BLaER1 (cell line): ENCODE results near the gene CDC20B.

Experiments
- H3K27ac ChIP-seq: shearing (Covaris generic); formaldehyde crosslinking; 2 replicates; pipeline ENCODE4 v1.8.1; 2022
- H3K27me3 ChIP-seq: shearing (Covaris generic); formaldehyde crosslinking; 2 replicates; pipeline ENCODE4 v1.8.1; 2022
- H3K36me3 ChIP-seq: shearing (Covaris generic); formaldehyde crosslinking; 2 replicates; pipeline ENCODE4 v1.8.1; 2022
- H3K4me1 ChIP-seq: shearing (Covaris generic); formaldehyde crosslinking; 2 replicates; pipeline ENCODE4 v1.8.1; 2022
- H3K4me2 ChIP-seq: shearing (Covaris generic); formaldehyde crosslinking; 2 replicates; pipeline ENCODE4 v1.8.1; 2022
- H3K4me3 ChIP-seq: shearing (Covaris generic); formaldehyde crosslinking; 2 replicates; pipeline ENCODE4 v1.8.1; 2022
- H3K9ac ChIP-seq: shearing (Covaris generic); formaldehyde crosslinking; 2 replicates; pipeline ENCODE4 v1.8.1; 2022
- H3K9me3 ChIP-seq: shearing (Covaris generic); formaldehyde crosslinking; 2 replicates; pipeline ENCODE4 v1.8.1; 2022
- H4K20me1 ChIP-seq: shearing (Covaris generic); formaldehyde crosslinking; 2 replicates; pipeline ENCODE4 v1.8.1; 2022
- Cebpa-rat ChIP-seq: shearing (Covaris generic); IDR thresholded peaks from 2 replicates; pipeline ENCODE4 v1.8.1; 2022

The CDC20B gene

DNA sequence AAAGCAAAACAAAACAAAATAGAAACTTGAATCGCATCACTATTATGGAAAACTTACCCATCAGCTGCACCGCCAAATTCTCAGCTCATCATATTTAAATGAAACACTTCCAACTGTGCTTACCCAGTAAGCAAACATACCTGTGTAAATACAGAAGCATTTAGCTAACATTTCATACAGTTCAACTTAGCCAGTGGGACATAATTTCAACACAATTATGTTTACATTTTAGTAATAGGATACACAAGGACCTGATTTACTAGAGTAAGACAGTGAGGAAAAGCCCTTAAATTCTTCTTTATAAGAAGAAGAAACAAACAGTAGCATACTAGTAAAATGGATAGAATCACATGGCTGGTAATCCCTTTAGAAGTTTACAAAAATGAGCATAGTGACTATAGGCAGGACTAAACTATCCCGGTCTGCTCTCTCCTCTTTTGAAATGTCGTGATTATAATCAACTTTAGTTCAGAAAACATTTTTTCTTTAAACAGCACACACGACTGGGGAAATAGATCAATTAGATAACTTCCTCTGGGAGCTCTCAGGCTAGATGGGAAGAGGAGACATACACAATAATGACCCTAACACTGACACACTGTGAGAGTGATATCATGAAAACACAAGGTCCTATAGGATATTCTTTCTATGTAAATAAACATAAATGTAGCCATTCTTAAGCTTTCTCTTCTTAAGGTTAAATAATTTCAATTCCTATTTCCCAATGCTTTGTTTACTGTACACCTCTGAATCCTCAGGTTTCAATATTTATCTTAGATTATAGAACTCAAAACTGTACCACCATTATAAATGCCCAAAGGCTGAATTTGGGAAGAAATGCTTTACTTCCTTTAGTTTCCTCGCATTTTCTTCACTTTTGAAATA is 15.9 kb upstream of the CDC20B start:
- Histone ChIP-seq H3K9ac (no peak overlapping the region), H3K9me3 (no peaks in the 10 kb centered on the region), H3K27ac (no peak overlapping the region), H3K4me1 (no peaks in the 10 kb centered on the region), H4K20me1 (no peaks in the 10 kb centered on the region), H3K27me3 (no peaks in the 10 kb centered on the region), H3K4me2 (no peak overlapping the region), H3K4me3 (no peak overlapping the region), H3K36me3 (no peaks in the 10 kb centered on the region)
- TF ChIP-seq Cebpa-rat: no peak

DNA sequence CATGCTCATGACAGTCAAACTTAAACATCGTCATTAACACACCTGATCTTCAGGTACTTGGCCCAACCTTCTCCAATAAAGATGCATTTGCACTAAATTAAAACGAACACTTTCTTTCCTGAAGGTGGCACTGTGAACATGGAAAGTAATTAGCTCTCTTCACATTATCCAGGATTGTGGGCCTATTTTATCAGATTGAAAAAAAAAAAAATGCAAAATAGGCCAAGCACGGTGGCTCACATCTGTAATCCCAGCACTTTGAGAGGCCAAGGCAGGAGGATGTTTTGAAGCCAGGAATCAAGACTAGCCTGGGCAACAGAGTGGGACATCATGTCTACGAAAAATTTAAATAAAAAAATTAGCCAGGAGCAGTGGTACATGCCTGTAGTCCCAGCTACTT is 14.4 kb upstream of the CDC20B start:
- TF ChIP-seq Cebpa-rat: no peak
- H4K20me1 ChIP-seq: no peaks in the 10 kb centered on the region
- H3K9ac ChIP-seq: no peak overlapping the region
- H3K9me3 ChIP-seq: no peaks in the 10 kb centered on the region
- H3K27me3 ChIP-seq: no peaks in the 10 kb centered on the region
- H3K36me3 ChIP-seq: no peaks in the 10 kb centered on the region
- H3K27ac ChIP-seq: no peak overlapping the region
- no peak overlapping the region for H3K4me3 ChIP-seq
- H3K4me1 ChIP-seq: no peaks in the 10 kb centered on the region
- H3K4me2 ChIP-seq: no peak overlapping the region

DNA sequence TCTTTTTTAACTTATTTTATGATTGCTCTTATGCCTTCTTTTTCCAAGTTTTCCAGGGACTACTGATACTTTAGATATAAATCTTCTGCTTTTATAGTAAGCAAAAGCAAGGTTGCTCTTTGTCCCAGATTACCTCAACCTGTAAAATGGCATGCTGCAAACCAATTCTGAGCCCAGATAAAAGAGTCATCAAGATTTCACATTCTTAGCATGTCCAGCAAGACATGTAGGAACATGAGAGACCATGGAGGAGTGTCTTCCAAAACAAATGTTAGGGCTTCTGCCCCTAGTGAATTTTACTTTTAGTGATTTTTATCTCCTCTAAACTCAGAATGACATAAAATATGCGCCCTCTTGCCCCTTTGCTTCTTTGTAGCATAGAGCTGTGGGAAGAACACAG is 7.0 kb upstream of the CDC20B start:
- Histone ChIP-seq H3K4me3 (no peak overlapping the region), H3K4me1 (peaks cover 15% of the 10 kb centered on the region), H3K27ac (no peak overlapping the region), H3K36me3 (no peaks in the 10 kb centered on the region), H3K9me3 (no peaks in the 10 kb centered on the region), H4K20me1 (peaks cover 15% of the 10 kb centered on the region), H3K27me3 (peaks cover 29% of the 10 kb centered on the region), H3K9ac (no peak overlapping the region), H3K4me2 (no peak overlapping the region)
- TF ChIP-seq Cebpa-rat: no peak

DNA sequence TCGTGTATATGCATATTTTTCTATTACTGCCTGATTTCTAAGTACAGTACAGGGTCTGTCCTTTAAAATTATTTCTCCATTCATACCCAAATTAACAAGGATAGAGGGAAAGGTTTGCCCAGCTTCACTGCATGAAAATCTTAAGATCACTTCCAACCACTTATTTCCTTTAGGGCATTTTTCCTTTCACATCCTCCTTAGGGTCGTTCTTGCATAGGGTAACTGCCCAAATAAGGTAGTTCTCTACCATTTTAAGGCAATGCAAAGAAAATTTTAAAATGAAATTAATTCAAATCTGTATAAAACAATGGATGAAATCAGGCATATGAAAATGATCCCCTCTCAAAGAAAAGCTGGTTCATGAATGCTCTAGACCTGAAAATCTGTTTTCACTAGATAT is 4.1 kb upstream of the CDC20B start:
- no peak overlapping the region for H3K9ac ChIP-seq
- no peak overlapping the region for H3K27ac ChIP-seq
- H3K4me3 ChIP-seq: no peak overlapping the region
- no peak for TF ChIP-seq Cebpa-rat
- H3K27me3 ChIP-seq: peaks cover 55% of the 10 kb centered on the region
- H3K9me3 ChIP-seq: no peaks in the 10 kb centered on the region
- peaks cover 32% of the 10 kb centered on the region for H3K4me1 ChIP-seq
- H3K36me3 ChIP-seq: no peaks in the 10 kb centered on the region
- peaks cover 36% of the 10 kb centered on the region for H4K20me1 ChIP-seq
- H3K4me2 ChIP-seq: 0 out of 2 replicates have a peak overlapping the region, but pooled peaks have one; percentile 87

DNA sequence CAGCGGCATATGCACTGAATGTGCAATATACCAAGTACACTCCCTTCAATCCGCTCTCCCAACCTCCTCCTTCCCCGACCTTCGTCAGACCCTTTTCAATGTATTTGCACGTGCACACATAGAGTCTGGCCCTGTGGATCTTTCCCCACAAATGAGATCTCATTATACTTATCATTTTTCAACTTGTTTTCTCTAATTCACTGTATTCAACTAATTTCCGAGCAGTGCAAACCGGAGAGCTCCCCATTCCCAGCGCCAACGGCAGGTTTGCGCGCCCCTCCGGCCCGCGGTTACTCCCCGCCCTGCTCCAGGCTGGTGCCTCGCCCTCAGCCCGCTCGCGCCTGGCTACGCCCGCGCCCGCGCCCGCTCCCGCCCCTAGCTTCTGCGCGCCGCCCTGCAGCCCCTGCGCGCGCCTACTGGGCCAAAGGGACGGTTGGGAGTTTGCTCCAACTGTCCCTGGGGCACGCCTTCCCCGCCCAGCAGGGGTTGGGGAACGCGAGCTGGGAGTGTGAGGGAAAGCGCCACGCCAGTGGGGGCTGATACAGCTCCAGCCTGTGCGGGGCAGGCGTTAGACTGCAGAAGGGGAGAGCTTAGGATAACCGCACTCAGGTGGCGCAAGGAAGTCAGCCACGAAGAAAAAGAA is 3.3 kb upstream of the CDC20B start:
- H3K4me1 ChIP-seq: peaks cover 32% of the 10 kb centered on the region
- no peaks in the 10 kb centered on the region for H3K9me3 ChIP-seq
- H3K27ac ChIP-seq: no peak overlapping the region
- no peaks in the 10 kb centered on the region for H3K36me3 ChIP-seq
- peak overlapping the region; percentile 61 for H3K4me3 ChIP-seq
- H3K27me3 ChIP-seq: peaks cover 55% of the 10 kb centered on the region
- no peak for TF ChIP-seq Cebpa-rat
- H4K20me1 ChIP-seq: peaks cover 36% of the 10 kb centered on the region
- H3K4me2 ChIP-seq: peak overlapping the region; percentile 87
- H3K9ac ChIP-seq: no peak overlapping the region

DNA sequence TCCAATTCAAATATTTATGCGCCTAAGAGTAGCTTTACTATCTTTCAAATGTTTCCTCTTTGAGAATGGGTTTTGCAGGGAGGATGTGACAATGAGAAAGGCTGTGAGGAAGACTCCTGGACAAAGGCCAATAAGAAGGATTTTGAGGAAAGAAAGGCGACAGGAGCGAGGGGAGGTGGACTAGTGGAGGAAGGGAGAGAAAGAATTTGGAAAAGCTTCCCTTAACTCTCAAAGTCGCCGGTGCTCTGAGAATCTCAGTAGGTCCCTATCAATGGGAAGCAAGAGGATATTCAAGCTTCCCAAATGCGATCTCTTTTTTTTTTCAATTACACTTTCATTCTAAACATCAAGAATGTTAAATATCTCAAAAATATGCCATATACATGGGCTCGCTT is 2.8 kb upstream of the CDC20B start:
- Histone ChIP-seq H3K4me1 (peaks cover 32% of the 10 kb centered on the region), H3K9ac (no peak overlapping the region), H3K27me3 (peaks cover 55% of the 10 kb centered on the region), H3K4me3 (peak overlapping the region; percentile 61), H3K27ac (no peak overlapping the region), H3K4me2 (peak overlapping the region; percentile 87), H4K20me1 (peaks cover 36% of the 10 kb centered on the region), H3K9me3 (no peaks in the 10 kb centered on the region), H3K36me3 (no peaks in the 10 kb centered on the region)
- no peak for TF ChIP-seq Cebpa-rat

DNA sequence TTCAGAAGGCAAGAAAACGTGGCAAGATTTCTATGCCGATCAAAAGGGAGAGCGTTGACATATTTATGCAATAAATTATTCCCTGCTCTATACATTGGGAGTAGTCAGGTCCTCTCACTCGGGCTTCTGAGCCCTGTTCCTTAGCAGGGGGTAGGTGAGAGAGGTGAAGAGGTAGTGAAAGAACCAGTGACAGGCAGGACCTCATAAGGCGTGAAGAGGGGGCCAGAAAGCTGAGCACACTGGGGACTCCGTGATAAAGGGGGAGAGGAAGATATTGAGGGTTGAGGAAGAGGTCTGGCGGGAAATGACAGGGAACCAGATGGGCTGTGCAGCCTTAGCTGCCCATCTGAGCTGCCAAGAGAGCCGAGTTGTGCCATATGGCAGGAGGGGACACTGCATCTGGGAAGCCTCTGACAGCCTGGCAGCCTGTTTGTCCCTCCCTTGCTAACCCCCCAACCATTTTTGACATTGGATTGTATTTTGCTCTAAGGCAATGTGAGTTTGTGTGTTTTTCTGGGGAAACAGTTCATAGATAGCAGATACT is 782 bp upstream of the CDC20B start:
- Histone ChIP-seq H3K27me3 (peaks cover 55% of the 10 kb centered on the region), H3K4me2 (peak overlapping the region; percentile 99), H3K9ac (0 out of 2 replicates have a peak overlapping the region, but pooled peaks have one; percentile 43), H4K20me1 (peaks cover 36% of the 10 kb centered on the region), H3K9me3 (no peaks in the 10 kb centered on the region), H3K36me3 (no peaks in the 10 kb centered on the region), H3K4me1 (peaks cover 32% of the 10 kb centered on the region), H3K4me3 (peak overlapping the region; percentile 67), H3K27ac (no peak overlapping the region)
- TF ChIP-seq Cebpa-rat: no peak

DNA sequence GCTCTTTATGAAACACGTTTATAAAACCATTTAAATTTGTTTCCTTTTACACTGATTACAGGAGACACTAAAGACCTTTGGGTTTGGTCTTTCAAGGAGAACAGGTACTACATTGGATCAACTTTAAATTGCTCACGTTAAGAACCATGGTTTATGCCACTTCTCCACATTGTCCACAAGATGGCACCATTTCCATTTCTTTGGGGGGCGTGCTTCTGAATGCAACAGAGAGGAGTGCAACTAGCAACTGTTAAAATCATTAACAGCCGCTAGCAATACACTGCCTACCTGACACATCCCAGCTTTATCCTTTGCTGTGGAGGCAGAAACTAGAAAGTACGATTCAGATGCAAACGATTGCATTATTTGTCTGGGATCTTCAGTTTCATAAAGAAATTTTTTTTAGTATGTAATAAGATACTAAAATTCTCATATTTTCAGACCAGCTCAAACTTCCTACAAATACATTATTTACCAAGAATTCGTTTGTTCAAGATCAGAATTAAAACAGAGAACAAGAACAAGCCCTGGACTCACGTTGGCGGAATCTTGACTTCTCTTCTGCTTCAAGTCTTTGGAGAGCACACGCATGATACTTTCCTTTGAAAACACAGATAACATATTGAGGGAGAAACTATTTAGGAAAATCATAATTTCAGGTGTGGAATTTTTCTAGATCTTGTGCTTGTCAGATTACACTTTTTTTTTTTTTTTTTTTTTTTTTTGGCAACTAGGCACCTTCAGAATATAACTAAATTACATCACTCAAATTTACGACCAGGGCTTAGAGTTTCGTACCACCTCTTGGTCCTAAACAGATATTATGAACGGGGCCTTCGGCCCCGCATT is 702 bp downstream of the CDC20B start:
- TF ChIP-seq Cebpa-rat: no peak
- H3K36me3 ChIP-seq: no peaks in the 10 kb centered on the region
- peak overlapping the region; percentile 67 for H3K4me3 ChIP-seq
- H3K4me2 ChIP-seq: peak overlapping the region; percentile 99
- H4K20me1 ChIP-seq: peaks cover 36% of the 10 kb centered on the region
- peaks cover 32% of the 10 kb centered on the region for H3K4me1 ChIP-seq
- peaks cover 49% of the 10 kb centered on the region for H3K27me3 ChIP-seq
- no peak overlapping the region for H3K9ac ChIP-seq
- H3K9me3 ChIP-seq: no peaks in the 10 kb centered on the region
- no peak overlapping the region for H3K27ac ChIP-seq

DNA sequence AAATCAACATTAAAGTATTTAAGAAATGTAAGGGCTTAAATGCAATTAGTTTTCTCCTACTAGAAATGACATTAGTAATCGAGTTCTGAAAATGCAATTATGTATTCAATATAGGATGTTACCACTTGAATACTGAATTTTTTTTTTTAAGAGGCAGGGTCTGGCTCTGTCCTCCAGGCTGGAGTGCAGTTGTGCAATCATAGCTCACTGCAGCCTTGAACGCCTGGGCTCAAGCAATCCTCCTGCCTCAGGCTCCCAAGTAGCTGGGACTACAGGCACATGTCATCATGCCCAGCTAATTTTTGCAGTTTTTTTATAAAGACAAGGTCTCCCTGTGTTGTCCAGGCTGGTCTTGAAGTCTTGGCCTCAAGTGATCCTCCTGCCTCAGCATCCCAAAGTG is 1.5 kb downstream of the CDC20B start:
- 0 out of 2 replicates have a peak, but pooled peaks have one; percentile 25 for TF ChIP-seq Cebpa-rat
- no peak overlapping the region for H3K9ac ChIP-seq
- H3K36me3 ChIP-seq: no peaks in the 10 kb centered on the region
- H3K27ac ChIP-seq: no peak overlapping the region
- no peak overlapping the region for H3K4me3 ChIP-seq
- peaks cover 40% of the 10 kb centered on the region for H3K27me3 ChIP-seq
- peaks cover 26% of the 10 kb centered on the region for H3K4me1 ChIP-seq
- H3K9me3 ChIP-seq: no peaks in the 10 kb centered on the region
- H4K20me1 ChIP-seq: peaks cover 31% of the 10 kb centered on the region
- H3K4me2 ChIP-seq: no peak overlapping the region
